ENCODE data around the gene PTH1R.

The PTH1R gene

DNA sequence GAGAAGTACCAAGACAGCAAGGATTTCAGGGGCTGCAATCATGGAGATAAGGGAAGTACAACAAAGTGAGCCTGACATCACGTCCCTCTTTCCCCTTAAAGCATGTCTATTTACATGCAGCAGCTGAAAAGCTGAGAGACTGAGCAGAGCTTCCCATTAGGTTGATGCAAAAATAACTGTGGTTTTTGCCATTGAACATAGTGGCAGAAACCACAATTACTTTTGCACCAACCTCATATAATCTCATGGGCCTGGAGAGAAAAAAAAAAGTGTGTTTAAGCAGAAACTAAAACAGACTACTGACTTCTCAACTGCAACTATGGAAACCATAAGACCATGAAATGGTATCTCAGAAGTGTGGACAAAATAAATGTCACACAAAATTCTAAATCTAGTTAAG is 50.8 kb downstream of the PTH1R start:
- no peak overlapping the region for H3K27ac ChIP-seq
- TF ChIP-seq ZFX (IDR thresholded peaks at IDR 0.05; ENCODE audit: borderline replicate concordance), result no peak
- TF ChIP-seq CTCF (IDR thresholded peaks at IDR 0.05), result no peak

- TF ChIP-seq ZFX (IDR thresholded peaks at IDR 0.05; ENCODE audit: borderline replicate concordance), result no peak
- no peak for TF ChIP-seq CTCF (IDR thresholded peaks at IDR 0.05)
- no peak overlapping the region for H3K27ac ChIP-seq
Measured at GRCh38 chr3:46929324-46929723, 51.8 kb downstream of the PTH1R start.

GRCh38 chr3:46930166-46930944 is 52.8 kb downstream of the PTH1R start:
- TF ChIP-seq ZFX (IDR thresholded peaks at IDR 0.05; ENCODE audit: borderline replicate concordance) (no peak), CTCF (IDR thresholded peaks at IDR 0.05) (no peak)
- H3K27ac ChIP-seq, result no peak overlapping the region

DNA sequence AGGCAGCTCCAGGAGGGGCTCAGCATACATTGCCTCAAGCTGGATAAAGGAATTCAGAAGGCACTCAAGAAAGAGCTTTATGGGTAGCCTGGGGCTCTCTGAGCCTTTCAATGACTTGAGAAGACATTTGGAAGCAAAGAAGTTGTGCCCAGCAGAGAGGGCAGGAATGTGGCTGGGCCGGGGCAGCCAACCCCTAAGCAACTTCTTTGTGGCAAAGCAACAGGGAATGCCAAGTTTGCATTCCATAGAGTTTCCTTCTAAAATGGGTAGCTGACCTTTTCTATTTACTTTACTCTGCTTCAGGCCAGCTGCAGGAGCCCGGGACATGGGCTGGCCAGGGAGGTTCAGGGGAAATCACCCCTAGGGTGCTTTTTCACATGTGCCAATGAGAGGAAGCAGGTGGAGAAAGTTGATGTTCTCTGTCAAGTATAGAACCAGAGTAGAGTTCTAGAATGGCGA is 53.5 kb downstream of the PTH1R start:
- TF ChIP-seq ZFX (IDR thresholded peaks at IDR 0.05; ENCODE audit: borderline replicate concordance) (no peak), CTCF (IDR thresholded peaks at IDR 0.05) (no peak)
- H3K27ac ChIP-seq, result no peak overlapping the region

GRCh38 chr3:46931631-46932331 is 54.3 kb downstream of the PTH1R start:
- TF ChIP-seq CTCF (IDR thresholded peaks at IDR 0.05) (no peak), ZFX (IDR thresholded peaks at IDR 0.05; ENCODE audit: borderline replicate concordance) (no peak)
- H3K27ac ChIP-seq, result no peak overlapping the region

DNA sequence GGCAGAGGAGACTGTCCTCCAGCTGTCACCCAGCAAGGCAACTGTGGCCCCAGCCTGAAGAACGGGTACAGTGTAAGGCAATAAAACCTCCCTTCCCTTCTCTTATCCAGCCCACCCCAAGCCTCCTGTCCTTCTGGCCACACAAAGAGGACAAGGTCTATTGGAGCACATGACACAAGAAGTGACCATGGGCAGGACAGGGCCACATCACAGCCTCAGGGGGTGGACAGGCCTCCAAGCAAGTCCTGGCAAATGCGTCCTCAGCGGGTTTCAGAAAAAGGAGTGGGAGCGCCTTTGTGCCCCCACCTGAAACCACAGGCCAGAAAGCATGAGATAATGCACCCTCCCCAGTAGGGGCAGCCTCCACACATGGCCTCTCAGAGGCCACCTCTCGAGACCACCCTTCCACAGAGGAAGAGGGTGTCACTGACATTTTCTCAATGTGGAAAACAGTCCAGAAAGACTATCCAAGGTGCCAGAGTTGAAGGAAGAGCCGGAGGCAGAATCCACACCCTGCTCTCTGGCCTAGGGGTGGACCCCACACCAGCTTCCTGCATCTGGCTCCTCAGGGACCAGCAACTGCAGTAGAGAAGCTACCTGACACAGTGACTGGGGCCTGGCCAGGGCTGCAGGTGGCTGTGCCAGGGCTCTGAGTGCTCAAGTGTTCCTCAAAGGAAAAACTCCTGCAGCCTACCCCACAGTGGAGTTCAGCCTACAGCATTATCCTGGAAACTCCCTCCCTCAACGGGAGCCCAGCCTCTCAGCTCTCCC is 55.1 kb downstream of the PTH1R start:
- no peak overlapping the region for H3K27ac ChIP-seq
- TF ChIP-seq ZFX (IDR thresholded peaks at IDR 0.05; ENCODE audit: borderline replicate concordance) (no peak), CTCF (IDR thresholded peaks at IDR 0.05) (no peak)

Data from 22Rv1 (cell line).